Activated CD4-positive, alpha-beta T cell treated with anti-CD3 and anti-CD28 coated beads, Interleukin-2, amount 10 ng/mL, durations not matched to agents 24 days and 14 days (primary cell): Measurements from ENCODE around the gene IL36RN. TPM values are rescaled to one million over a fixed set of nuclear protein-coding genes. Genes with fewer than 3 reads are reported as not detected.

Source experiments
- DNase-seq: peaks from one replicate; pipeline ENCODE4 v3.0.0; 2022
- H3K27ac Mint-ChIP-seq: one replicate; pipeline ENCODE4 v1.8.0; 2022; ENCODE audit warnings: mild to moderate bottlenecking, mixed read lengths
- H3K27me3 Mint-ChIP-seq: one replicate; pipeline ENCODE4 v1.8.0; 2022; ENCODE audit warnings: mixed read lengths
- H3K36me3 Mint-ChIP-seq: one replicate; pipeline ENCODE4 v1.8.0; 2022; ENCODE audit warnings: low read depth, mild to moderate bottlenecking, mixed read lengths
- H3K4me1 Mint-ChIP-seq: one replicate; pipeline ENCODE4 v1.8.0; 2021; ENCODE audit warnings: mixed read lengths
- H3K4me3 Mint-ChIP-seq: one replicate; pipeline ENCODE4 v1.8.0; 2022; ENCODE audit warnings: mild to moderate bottlenecking, moderate library complexity, mixed read lengths
- H3K9me3 Mint-ChIP-seq: one replicate; pipeline ENCODE4 v1.8.0; 2021; ENCODE audit warnings: mixed read lengths
- intact Hi-C: fragments of 100-400 bp; cut with micrococcal nuclease; formaldehyde crosslinking; loops from one replicate; pipeline ENCODE4 v1.15.1; 2023
- total RNA-seq: library from RNA; stranded (reverse); gene quantifications from 2 replicates; pipeline ENCODE4 v1.2.3, GENCODE V29; 2022

Gene IL36RN
- total RNA-seq, 1 donor from 2014 or later, result not detected

DNA sequence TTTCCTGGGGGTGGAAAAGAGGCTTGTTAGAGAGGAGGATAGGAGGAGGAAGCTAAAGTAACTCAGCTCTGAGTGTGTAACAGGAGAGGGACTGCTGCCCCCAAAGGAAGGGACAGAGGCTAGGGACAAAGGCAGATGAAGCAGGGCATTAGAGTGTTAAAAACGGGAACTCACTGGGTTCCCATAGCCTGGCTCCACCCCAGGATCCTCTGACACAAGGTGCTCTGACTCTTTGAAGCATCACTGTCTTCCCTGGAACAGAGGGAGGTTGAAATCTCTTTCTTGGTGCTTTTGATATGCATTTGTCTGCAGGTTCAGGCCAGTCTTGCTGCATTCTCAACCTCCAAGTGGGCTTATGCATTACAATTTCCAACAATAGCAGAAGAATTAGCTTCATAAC lies 30.9 kb upstream of the IL36RN start:
- Mint-ChIP-seq H3K9me3 (peaks cover 6% of the 10 kb centered on the region), H3K4me1 (no peaks in the 10 kb centered on the region), H3K27me3 (peaks cover 53% of the 10 kb centered on the region), H3K27ac (no peak overlapping the region), H3K4me3 (no peak overlapping the region), H3K36me3 (no peaks in the 10 kb centered on the region)
- intact Hi-C loops, result no loop called here
- no peak for DNase-seq

DNA sequence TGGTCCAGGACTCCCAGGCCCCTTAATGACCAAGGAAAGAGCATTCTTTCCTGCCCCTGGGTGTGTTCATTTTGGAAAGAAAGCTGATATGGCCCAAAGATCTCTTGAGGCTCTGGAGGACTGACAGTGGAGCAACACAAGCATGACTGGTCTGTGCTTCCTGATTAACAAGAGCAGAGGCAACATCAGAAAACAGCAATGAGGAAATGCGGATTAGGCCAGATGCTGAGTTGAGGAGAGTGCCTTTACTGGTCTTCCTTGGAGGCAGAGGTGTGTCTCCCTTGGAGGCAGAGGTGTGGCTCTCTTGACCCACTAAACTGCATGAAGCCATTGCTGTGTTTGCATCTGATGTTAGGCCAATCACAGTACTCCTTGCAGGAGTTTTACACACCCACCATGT lies 26.3 kb upstream of the IL36RN start:
- Mint-ChIP-seq H3K4me3 (no peak overlapping the region), H3K4me1 (no peaks in the 10 kb centered on the region), H3K27ac (no peak overlapping the region), H3K36me3 (no peaks in the 10 kb centered on the region), H3K9me3 (no peaks in the 10 kb centered on the region), H3K27me3 (peaks cover 28% of the 10 kb centered on the region)
- no peak for DNase-seq
- intact Hi-C loops, result no loop called here

DNA sequence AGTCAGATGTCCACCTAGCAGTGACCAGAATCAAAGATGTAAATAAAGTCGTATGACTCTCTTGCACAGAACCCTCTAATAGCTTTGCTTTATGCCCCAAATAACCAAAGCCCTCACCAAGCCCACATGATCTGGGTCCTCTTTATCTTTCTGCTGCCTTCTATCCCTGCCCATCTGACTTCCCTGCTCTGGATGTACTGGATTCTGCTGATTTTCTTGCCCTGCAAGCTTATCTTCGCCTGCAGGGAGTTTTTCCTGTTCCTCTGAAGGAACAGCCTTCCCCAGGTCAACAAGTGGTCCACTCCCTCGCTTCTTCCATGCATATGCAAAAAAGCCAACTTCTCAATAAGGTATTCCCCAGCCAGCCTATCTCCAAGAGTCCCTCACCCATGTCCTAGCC lies 25.0 kb upstream of the IL36RN start:
- no peak overlapping the region for H3K27ac Mint-ChIP-seq
- no peak overlapping the region for H3K4me3 Mint-ChIP-seq
- no peaks in the 10 kb centered on the region for H3K36me3 Mint-ChIP-seq
- intact Hi-C loops, result no loop called here
- no peaks in the 10 kb centered on the region for H3K9me3 Mint-ChIP-seq
- H3K4me1 Mint-ChIP-seq, result no peaks in the 10 kb centered on the region
- peaks cover 21% of the 10 kb centered on the region for H3K27me3 Mint-ChIP-seq
- no peak for DNase-seq

- Mint-ChIP-seq H3K9me3 (no peaks in the 10 kb centered on the region), H3K27me3 (peaks cover 20% of the 10 kb centered on the region), H3K4me3 (no peak overlapping the region), H3K36me3 (no peaks in the 10 kb centered on the region), H3K27ac (no peak overlapping the region), H3K4me1 (no peaks in the 10 kb centered on the region)
- intact Hi-C loops, result no loop called here
- DNase-seq, result no peak
These were observed 22.2 kb upstream of the IL36RN start for GRCh38 chr2:113036763-113037162.

- Mint-ChIP-seq H3K4me3 (no peak overlapping the region), H3K9me3 (no peaks in the 10 kb centered on the region), H3K4me1 (no peaks in the 10 kb centered on the region), H3K27me3 (peaks cover 27% of the 10 kb centered on the region), H3K27ac (no peak overlapping the region), H3K36me3 (no peaks in the 10 kb centered on the region)
- DNase-seq, result no peak
- intact Hi-C loops, result no loop called here
These were observed 20.7 kb upstream of the IL36RN start for GRCh38 chr2:113038291-113038690.

- Mint-ChIP-seq H3K9me3 (no peaks in the 10 kb centered on the region), H3K27me3 (peaks cover 29% of the 10 kb centered on the region), H3K36me3 (no peaks in the 10 kb centered on the region), H3K27ac (no peak overlapping the region), H3K4me1 (no peaks in the 10 kb centered on the region), H3K4me3 (no peak overlapping the region)
- intact Hi-C loops, result no loop called here
- DNase-seq, result no peak
These were observed 19.8 kb upstream of the IL36RN start for GRCh38 chr2:113039158-113039557.

DNA sequence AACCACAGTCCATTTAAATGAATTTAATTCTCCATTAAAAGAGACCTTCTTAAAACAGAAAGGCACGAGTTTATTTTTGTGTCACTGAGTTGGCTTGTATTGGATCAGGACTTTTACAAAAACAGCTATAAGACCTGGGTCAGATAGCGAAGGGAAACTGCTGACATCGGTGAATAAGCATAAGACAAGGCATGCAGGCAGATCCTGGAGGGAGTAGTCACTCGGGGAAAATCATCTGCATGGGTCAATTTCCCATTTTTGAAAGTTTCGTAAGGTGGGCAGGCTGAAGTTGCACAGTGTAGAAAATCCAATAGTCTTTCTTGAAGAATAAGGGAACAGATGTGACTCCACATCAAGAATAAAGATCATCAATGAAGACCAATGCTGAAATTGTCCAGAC lies 19.3 kb upstream of the IL36RN start:
- H3K4me3 Mint-ChIP-seq, result no peak overlapping the region
- H3K4me1 Mint-ChIP-seq, result no peaks in the 10 kb centered on the region
- peaks cover 28% of the 10 kb centered on the region for H3K27me3 Mint-ChIP-seq
- no peak overlapping the region for H3K27ac Mint-ChIP-seq
- H3K36me3 Mint-ChIP-seq, result no peaks in the 10 kb centered on the region
- no peaks in the 10 kb centered on the region for H3K9me3 Mint-ChIP-seq
- intact Hi-C loops, result no loop called here
- no peak for DNase-seq

DNA sequence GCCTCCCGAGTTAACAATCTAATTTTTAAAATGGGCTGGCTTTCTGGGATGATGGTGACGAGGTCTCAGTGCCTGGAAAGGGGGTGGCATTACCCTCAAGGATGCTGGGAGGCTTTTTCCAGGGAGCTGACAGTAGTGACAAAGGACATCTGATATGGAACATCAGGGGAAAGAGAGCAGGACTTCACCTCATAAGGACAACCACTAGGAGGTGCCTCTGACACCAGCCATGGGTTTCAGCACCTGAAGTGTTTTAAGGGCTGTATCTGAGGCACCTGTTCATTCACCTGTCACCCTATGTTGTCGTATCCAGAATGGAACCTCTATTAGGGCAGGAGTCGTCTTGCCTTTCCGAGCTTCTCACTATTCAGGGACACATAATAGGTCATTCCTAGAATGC lies 17.1 kb upstream of the IL36RN start:
- intact Hi-C loops, result no loop called here
- no peaks in the 10 kb centered on the region for H3K36me3 Mint-ChIP-seq
- no peak overlapping the region for H3K4me3 Mint-ChIP-seq
- H3K27me3 Mint-ChIP-seq, result peaks cover 32% of the 10 kb centered on the region
- H3K9me3 Mint-ChIP-seq, result no peaks in the 10 kb centered on the region
- H3K27ac Mint-ChIP-seq, result no peak overlapping the region
- H3K4me1 Mint-ChIP-seq, result no peaks in the 10 kb centered on the region
- DNase-seq, result no peak

GRCh38 chr2:113046465-113046864 lies 12.5 kb upstream of the IL36RN start:
- Mint-ChIP-seq H3K27ac (no peak overlapping the region), H3K27me3 (peaks cover 22% of the 10 kb centered on the region), H3K4me1 (no peaks in the 10 kb centered on the region), H3K36me3 (no peaks in the 10 kb centered on the region), H3K9me3 (no peaks in the 10 kb centered on the region), H3K4me3 (no peak overlapping the region)
- intact Hi-C loops, result no loop called here
- DNase-seq, result no peak

GRCh38 chr2:113050921-113051895 lies 7.8 kb upstream of the IL36RN start:
- H3K27ac Mint-ChIP-seq, result no peak overlapping the region
- peaks cover 27% of the 10 kb centered on the region for H3K9me3 Mint-ChIP-seq
- H3K36me3 Mint-ChIP-seq, result no peaks in the 10 kb centered on the region
- no peak overlapping the region for H3K4me3 Mint-ChIP-seq
- peaks cover 5% of the 10 kb centered on the region for H3K27me3 Mint-ChIP-seq
- intact Hi-C loops, result no loop called here
- peaks cover 3% of the 10 kb centered on the region for H3K4me1 Mint-ChIP-seq
- no peak for DNase-seq

GRCh38 chr2:113052396-113052917 lies 6.5 kb upstream of the IL36RN start, which contains the start of gene IL36B:
Gene IL36B, minus strand, starts transcription at chr2:113052867.
- peaks cover 5% of the 10 kb centered on the region for H3K27me3 Mint-ChIP-seq
- intact Hi-C loops, result no loop called here
- H3K36me3 Mint-ChIP-seq, result no peaks in the 10 kb centered on the region
- no peak for DNase-seq
- no peak within 1 kb of the TSS for H3K4me3 Mint-ChIP-seq
- peaks cover 3% of the 10 kb centered on the region for H3K4me1 Mint-ChIP-seq
- H3K27ac Mint-ChIP-seq, result no peak within 1 kb of the TSS
- peaks cover 31% of the 10 kb centered on the region for H3K9me3 Mint-ChIP-seq

GRCh38 chr2:113053666-113054065 lies 5.3 kb upstream of the IL36RN start:
- Mint-ChIP-seq H3K36me3 (no peaks in the 10 kb centered on the region), H3K4me1 (peaks cover 3% of the 10 kb centered on the region), H3K27ac (no peak overlapping the region), H3K27me3 (no peaks in the 10 kb centered on the region), H3K9me3 (peaks cover 31% of the 10 kb centered on the region), H3K4me3 (no peak overlapping the region)
- intact Hi-C loops, result no loop called here
- no peak for DNase-seq

GRCh38 chr2:113054066-113054465 lies 4.9 kb upstream of the IL36RN start:
- H3K36me3 Mint-ChIP-seq, result no peaks in the 10 kb centered on the region
- no peak for DNase-seq
- H3K4me3 Mint-ChIP-seq, result no peak overlapping the region
- peaks cover 31% of the 10 kb centered on the region for H3K9me3 Mint-ChIP-seq
- H3K4me1 Mint-ChIP-seq, result peaks cover 3% of the 10 kb centered on the region
- H3K27me3 Mint-ChIP-seq, result no peaks in the 10 kb centered on the region
- intact Hi-C loops, result no loop called here
- H3K27ac Mint-ChIP-seq, result no peak overlapping the region

- peaks cover 2% of the 10 kb centered on the region for H3K27me3 Mint-ChIP-seq
- H3K9me3 Mint-ChIP-seq, result peaks cover 31% of the 10 kb centered on the region
- peaks cover 3% of the 10 kb centered on the region for H3K4me1 Mint-ChIP-seq
- intact Hi-C loops, result no loop called here
- no peak overlapping the region for H3K27ac Mint-ChIP-seq
- DNase-seq, result no peak
- H3K36me3 Mint-ChIP-seq, result no peaks in the 10 kb centered on the region
- no peak overlapping the region for H3K4me3 Mint-ChIP-seq
These were observed 2.5 kb upstream of the IL36RN start for GRCh38 chr2:113056521-113056920.
